C4-2B (cell line): ENCODE results near the gene EGR4.

Experiments
- CTCF ChIP-seq: fragments of 450-650 bp; conservative IDR thresholded peaks from 2 replicates; pipeline ENCODE4 v1.5.1; 2017; ENCODE audit warnings: mild to moderate bottlenecking
- ZFX ChIP-seq: fragments of 450-650 bp; IDR thresholded peaks from 2 replicates; pipeline ENCODE4 v1.6.1; 2017

- TF ChIP-seq CTCF (no peak), ZFX (no peak)
Observed at GRCh38 chr2:73323551-73323950, 30.2 kb upstream of the EGR4 start.
